ENCODE results near the gene NFIL3.

Gene NFIL3

GRCh38 chr9:91445135-91445534, 21.5 kb upstream of the NFIL3 start:
- no peak for DNase-seq (ENCODE audit: low spot score)
- ChIA-PET CTCF (interaction anchor here (0.6 to 1.4 kb wide), 2 partner anchors 12 to 89 kb away, joined by 3 to 5 read pairs; no protein-coding TSS in a partner anchor), POLR2A (ENCODE audit: low non-redundant PET) (no interaction called here)
- H3K27ac ChIP-seq: no peak overlapping the region
- TF ChIP-seq CTCF (conservative IDR thresholded peaks at IDR 0.05; ENCODE audit: low read depth): no peak

GRCh38 chr9:91443994-91444392, 20.4 kb upstream of the NFIL3 start:
- no peak for DNase-seq (ENCODE audit: low spot score)
- TF ChIP-seq CTCF (conservative IDR thresholded peaks at IDR 0.05; ENCODE audit: low read depth): no peak
- ChIA-PET POLR2A (ENCODE audit: low non-redundant PET) (no interaction called here), CTCF (no interaction called here)
- no peak overlapping the region for H3K27ac ChIP-seq

- ChIA-PET POLR2A (ENCODE audit: low non-redundant PET) (no interaction called here), CTCF (interaction anchor here (0.6 kb wide), 1 partner anchor 217 kb away, joined by 3 read pairs; no protein-coding TSS in a partner anchor)
- no peak overlapping the region for H3K27ac ChIP-seq
- no peak for TF ChIP-seq CTCF (conservative IDR thresholded peaks at IDR 0.05; ENCODE audit: low read depth)
- DNase-seq (ENCODE audit: low spot score): no peak
Measured at GRCh38 chr9:91443321-91443993, 19.8 kb upstream of the NFIL3 start.

GRCh38 chr9:91436841-91437240, 13.2 kb upstream of the NFIL3 start:
- TF ChIP-seq CTCF (conservative IDR thresholded peaks at IDR 0.05; ENCODE audit: low read depth): no peak
- CTCF ChIA-PET: no interaction called here
- no peak for DNase-seq (ENCODE audit: low spot score)
- H3K27ac ChIP-seq: no peak overlapping the region
- POLR2A ChIA-PET (ENCODE audit: low non-redundant PET): no interaction called here

GRCh38 chr9:91433180-91433579, 9.5 kb upstream of the NFIL3 start:
- DNase-seq (ENCODE audit: low spot score): peak; percentile 92
- ChIA-PET POLR2A (ENCODE audit: low non-redundant PET) (no interaction called here), CTCF (interaction anchor here (0.6 to 1.7 kb wide), 7 partner anchors 12 to 674 kb away, joined by 3 to 14 read pairs (median 3); no protein-coding TSS in a partner anchor)
- no peak overlapping the region for H3K27ac ChIP-seq
- TF ChIP-seq CTCF (conservative IDR thresholded peaks at IDR 0.05; ENCODE audit: low read depth): peak; percentile 89

GRCh38 chr9:91431485-91431884, 7.9 kb upstream of the NFIL3 start:
- no peak for DNase-seq (ENCODE audit: low spot score)
- ChIA-PET CTCF (interaction anchor here (0.6 to 0.7 kb wide), 2 partner anchors 397 to 517 kb away, joined by 3 read pairs; no protein-coding TSS in a partner anchor), POLR2A (ENCODE audit: low non-redundant PET) (no interaction called here)
- no peak for TF ChIP-seq CTCF (conservative IDR thresholded peaks at IDR 0.05; ENCODE audit: low read depth)
- no peak overlapping the region for H3K27ac ChIP-seq
